H1 (cell line): ENCODE measurements around the gene CEP76. TPM values are rescaled to one million over a fixed set of nuclear protein-coding genes. Genes with fewer than 3 reads are reported as not detected.

Experiments used
- CTCF ChIA-PET: fragments of 300-600 bp; sonication (Branson Sonifier 250); formaldehyde crosslinking; loops from one replicate; lab custom pipeline; 2021; ENCODE audit not compliant: partially characterized antibody; lab: Charles Lee
- POLR2A ChIA-PET: fragments of 300-600 bp; sonication (Branson Sonifier 250); formaldehyde crosslinking; loops from one replicate; lab custom pipeline; 2021; ENCODE audit warnings: inconsistent platforms; ENCODE audit not compliant: partially characterized antibody; lab: Charles Lee
- DNase-seq, 2 experiments: peaks; one replicate each; pipeline versions ENCODE4 v3.0.0 to v3.0.0-alpha.2; 2010 to 2022; ENCODE audit warnings: low spot score in 2 of 2, low read depth in 1 of 2, mixed read lengths in 1 of 2
- FAIRE-seq: peaks from 2 replicates; lab custom pipeline; 2011; peaks lifted over from hg19 to GRCh38; lab: Jason Lieb, UNC
- H2AFZ ChIP-seq: 2 replicates; pipeline ENCODE4 v1.8.1; 2012; ENCODE audit warnings: low read length, inconsistent platforms
- H2AK5ac ChIP-seq: 2 replicates; pipeline ENCODE4 v1.6.1; 2013; ENCODE audit warnings: low read depth, low read length
- H2BK120ac ChIP-seq: replicated peaks from 2 replicates; pipeline ENCODE3; 2013; ENCODE audit warnings: low read depth, low read length, inconsistent platforms
- H2BK12ac ChIP-seq: 2 replicates; pipeline ENCODE4 v1.6.1; 2013; ENCODE audit warnings: low read depth, low read length
- H2BK15ac ChIP-seq: 2 replicates; pipeline ENCODE4 v1.6.1; 2013; ENCODE audit warnings: low read length
- H2BK20ac ChIP-seq: 2 replicates; pipeline ENCODE4 v1.6.1; 2013; ENCODE audit warnings: low read length
- H2BK5ac ChIP-seq: 2 replicates; pipeline ENCODE4 v1.6.1; 2013; ENCODE audit warnings: low read depth, low read length
- H3K14ac ChIP-seq: 2 replicates; pipeline ENCODE4 v1.6.1; 2013; ENCODE audit warnings: inconsistent platforms; ENCODE audit not compliant: insufficient read length
- H3K18ac ChIP-seq: 2 replicates; pipeline ENCODE4 v1.6.1; 2013; ENCODE audit warnings: low read length; ENCODE audit errors: extremely low read depth
- H3K23ac ChIP-seq: 2 replicates; pipeline ENCODE4 v1.6.1; 2013; ENCODE audit warnings: inconsistent platforms; ENCODE audit not compliant: insufficient read length
- H3K23me2 ChIP-seq: 2 replicates; pipeline ENCODE4 v1.6.1; 2013; ENCODE audit warnings: low read depth, low read length
- H3K27ac ChIP-seq: 2 replicates; pipeline ENCODE4 v1.6.1; 2011; ENCODE audit warnings: low read depth, low read length, inconsistent platforms
- H3K27me3 ChIP-seq, 4 experiments: replicated peaks in 1 of 4; 1 replicate in 1 of 4; 2 replicates in 3 of 4; pipeline versions ENCODE4 v1.6.1 to v1.8.1; 2011 to 2013; ENCODE audit warnings: low read length in 3 of 4, mild to moderate bottlenecking in 3 of 4, inconsistent platforms in 2 of 4, mixed read lengths in 2 of 4, moderate library complexity in 1 of 4; ENCODE audit not compliant: control insufficient read depth in 3 of 4, insufficient read depth in 3 of 4; ENCODE audit errors: extremely low read depth in 1 of 4
- H3K36me3 ChIP-seq, 4 experiments: 2 replicates each; pipeline versions ENCODE4 v1.6.1 to v1.8.1; 2011 to 2013; ENCODE audit warnings: mild to moderate bottlenecking in 4 of 4, low read length in 3 of 4, moderate library complexity in 2 of 4, control low read depth in 1 of 4, inconsistent platforms in 1 of 4; ENCODE audit not compliant: insufficient read depth in 4 of 4, control insufficient read depth in 2 of 4
- H3K4ac ChIP-seq: replicated peaks from 2 replicates; pipeline ENCODE3; 2013; ENCODE audit warnings: low read length, low read depth, mixed read lengths, inconsistent platforms; ENCODE audit not compliant: insufficient read length
- H3K4me1 ChIP-seq, 4 experiments: replicated peaks in 1 of 4; 1 replicate in 1 of 4; 2 replicates in 3 of 4; pipeline versions ENCODE4 v1.6.1 to v1.8.1; 2011 to 2013; ENCODE audit warnings: low read length in 3 of 4, inconsistent platforms in 2 of 4, mixed read lengths in 1 of 4; ENCODE audit not compliant: insufficient read depth in 4 of 4, control insufficient read depth in 3 of 4
- H3K4me2 ChIP-seq, 2 experiments: 2 replicates each; pipeline versions ENCODE4 v1.6.1 to v1.8.1; 2011 to 2013; ENCODE audit warnings: low read depth in 2 of 2, low read length in 2 of 2, control low read depth in 1 of 2, inconsistent platforms in 1 of 2, mild to moderate bottlenecking in 1 of 2; ENCODE audit not compliant: insufficient read depth in 1 of 2
- H3K4me3 ChIP-seq, 4 experiments: fragments of 200-600, 300-600 bp in 1 of 4; sonication (generic), shearing (Covaris generic), sonication (Bioruptor Twin) in 1 of 4; 2 replicates each; pipeline versions ENCODE4 v1.5.1 to v1.8.1; 2011 to 2016; ENCODE audit warnings: low read length in 4 of 4, low read depth in 3 of 4, control low read depth in 2 of 4, inconsistent platforms in 2 of 4, mild to moderate bottlenecking in 2 of 4, mixed read lengths in 1 of 4, moderate library complexity in 1 of 4; ENCODE audit not compliant: insufficient read depth in 2 of 4; ENCODE audit errors: extremely low read depth in 1 of 4
- H3K56ac ChIP-seq: replicated peaks from 2 replicates; pipeline ENCODE3; 2013; ENCODE audit warnings: low read depth, mild to moderate bottlenecking, mixed read lengths, low read length, inconsistent platforms; ENCODE audit not compliant: insufficient read length
- H3K79me1 ChIP-seq: 2 replicates; pipeline ENCODE4 v1.6.1; 2013; ENCODE audit warnings: low read depth, low read length, control low read depth
- H3K79me2 ChIP-seq, 2 experiments: 2 replicates each; pipeline versions ENCODE4 v1.6.1 to v1.8.1; 2012 to 2013; ENCODE audit warnings: low read length in 2 of 2, mild to moderate bottlenecking in 2 of 2, inconsistent platforms in 1 of 2; ENCODE audit not compliant: insufficient read depth in 2 of 2, control insufficient read depth in 1 of 2
- H3K9ac ChIP-seq, 4 experiments: replicated peaks in 1 of 4; 1 replicate in 1 of 4; 2 replicates in 3 of 4; pipeline versions ENCODE4 v1.6.1 to v1.8.1; 2011 to 2013; ENCODE audit warnings: low read depth in 3 of 4, low read length in 3 of 4, control low read depth in 2 of 4, mild to moderate bottlenecking in 2 of 4, moderate library complexity in 2 of 4, inconsistent platforms in 1 of 4; ENCODE audit errors: extremely low read depth in 1 of 4
- H3K9me3 ChIP-seq, 2 experiments: 2 replicates each; pipeline versions ENCODE4 v1.6.1 to v1.8.1; 2012 to 2013; ENCODE audit warnings: mild to moderate bottlenecking in 2 of 2, moderate library complexity in 2 of 2, control low read depth in 1 of 2, inconsistent platforms in 1 of 2, low read depth in 1 of 2, low read length in 1 of 2, mixed read lengths in 1 of 2; ENCODE audit not compliant: insufficient read depth in 2 of 2
- H4K20me1 ChIP-seq, 2 experiments: replicated peaks in 1 of 2; 2 replicates each; pipeline versions ENCODE3 to v1.8.1; 2011 to 2013; ENCODE audit warnings: inconsistent platforms in 2 of 2, low read length in 2 of 2, mild to moderate bottlenecking in 1 of 2; ENCODE audit not compliant: insufficient read depth in 2 of 2, control insufficient read depth in 1 of 2
- H4K5ac ChIP-seq: 2 replicates; pipeline ENCODE4 v1.6.1; 2013; ENCODE audit warnings: low read length, low read depth, mixed read lengths, inconsistent platforms; ENCODE audit not compliant: insufficient read length
- H4K8ac ChIP-seq: 2 replicates; pipeline ENCODE4 v1.8.0; 2013; ENCODE audit warnings: mild to moderate bottlenecking, moderate library complexity, low read length, inconsistent platforms; ENCODE audit not compliant: insufficient read depth; ENCODE audit errors: extremely low read depth
- H4K91ac ChIP-seq: replicated peaks from 2 replicates; pipeline ENCODE3; 2013; ENCODE audit warnings: low read length, mixed read lengths, inconsistent platforms; ENCODE audit not compliant: insufficient read length
- ATF3 ChIP-seq: IDR thresholded peaks from 2 replicates; pipeline ENCODE4 v1.6.1; 2011; ENCODE audit warnings: low read depth, mild to moderate bottlenecking, low read length; ENCODE audit not compliant: insufficient read depth
- BACH1 ChIP-seq: IDR thresholded peaks from 2 replicates; pipeline ENCODE4 v1.6.1; 2012; ENCODE audit warnings: low read length, improper control_type of control experiment
- CHD1 ChIP-seq: IDR thresholded peaks from 2 replicates; pipeline ENCODE4 v1.6.1; 2012; ENCODE audit warnings: low read depth, low read length, improper control_type of control experiment
- GABPA ChIP-seq: IDR thresholded peaks from 2 replicates; pipeline ENCODE4 v1.6.1; 2011; ENCODE audit warnings: mild to moderate bottlenecking, low read length, moderate library complexity, borderline replicate concordance; ENCODE audit not compliant: insufficient read depth
- MAFK ChIP-seq: IDR thresholded peaks from 2 replicates; pipeline ENCODE4 v1.6.1; 2012; ENCODE audit warnings: low read depth, mild to moderate bottlenecking, improper control_type of control experiment, low read length
- POU5F1 ChIP-seq: IDR thresholded peaks from 2 replicates; pipeline ENCODE4 v1.6.1; 2011; ENCODE audit warnings: low read depth, mild to moderate bottlenecking, low read length, moderate library complexity
- SP4 ChIP-seq: IDR thresholded peaks from 2 replicates; pipeline ENCODE4 v1.6.1; 2012; ENCODE audit warnings: low read length, inconsistent platforms
- SRF ChIP-seq: IDR thresholded peaks from 2 replicates; pipeline ENCODE4 v1.6.1; 2011; ENCODE audit warnings: mild to moderate bottlenecking, low read depth, low read length, moderate library complexity
- TAF1 ChIP-seq: IDR thresholded peaks from 2 replicates; pipeline ENCODE4 v1.6.1; 2011; ENCODE audit warnings: mild to moderate bottlenecking, low read depth, low read length
- USF2 ChIP-seq: IDR thresholded peaks from 2 replicates; pipeline ENCODE4 v1.6.1; 2011; ENCODE audit warnings: low read length, improper control_type of control experiment
- WGBS, 2 experiments: shearing (Covaris generic) in 1 of 2; methylation state at CpG; one replicate each; pipeline versions ENCODE4 v1.1.6 to v1.1.7; 2013 to 2015; ENCODE audit warnings: low lambda C conversion rate in 2 of 2, mixed read lengths in 2 of 2, inconsistent platforms in 1 of 2, low coverage in 1 of 2, missing lambda C conversion rate in 1 of 2; ENCODE audit not compliant: insufficient replicate concordance in 2 of 2, insufficient coverage in 1 of 2, insufficient read length in 1 of 2; ENCODE audit errors: extremely low coverage in 1 of 2, missing lambda C conversion rate in 1 of 2; 5-methylcytosine and 5-hydroxymethylcytosine counted together
- polyA plus RNA-seq, 7 experiments: library from polyadenylated mRNA; depleted of rRNA in 3 of 7; stranded (reverse) in 5 of 7; unstranded in 2 of 7; fragments of >200 nt in 5 of 7; fragments of 200-250 nt in 2 of 7; gene quantifications; 1 replicate in 5 of 7; 2 replicates in 1 of 7; 4 replicates in 1 of 7; pipeline versions ENCODE4 v1.2.1 to v1.2.3, GENCODE V29; 2011 to 2013; ENCODE audit warnings: missing spikeins in 2 of 7, mixed read lengths in 2 of 7
- total RNA-seq: library from RNA; stranded (reverse); fragmentation: NEBNext Ultra II Directional; extraction: Animal tissue kit (Norgen Biotek cat#: 25700); gene quantifications from 2 replicates; pipeline ENCODE4 v1.2.1, GENCODE V29; 2021

CEP76 gene
- total and polyA plus RNA-seq, 2 of the 8 experiments (the other 6 are each of a cell fraction or from before 2014, with no cell fraction given): 9.0 to 18.1 TPM

- H2BK20ac ChIP-seq: no peak overlapping the region
- peaks cover 4 to 30% (median 13%) of the 10 kb centered on the region in 4 experiments; a peak in 7 of 8 replicates for H3K36me3 ChIP-seq
- CTCF ChIA-PET: no interaction called here
- no peak overlapping the region for H2AFZ ChIP-seq
- POLR2A ChIA-PET: interaction anchor here (1.5 kb wide), 1 partner anchor 13 kb away, joined by 4 read pairs; no protein-coding TSS in a partner anchor
- DNase-seq (no peak), FAIRE-seq (no peak)
- H3K27me3 ChIP-seq: no peaks in the 10 kb centered on the region
- H3K4me2 ChIP-seq: no peak overlapping the region
- no peak overlapping the region for H3K4ac ChIP-seq
- H3K4me3 ChIP-seq: no peak overlapping the region
- H3K23ac ChIP-seq: no peak overlapping the region
- no peaks in the 10 kb centered on the region for H3K9me3 ChIP-seq
- no peak overlapping the region for H2BK15ac ChIP-seq
- no peak overlapping the region for H2AK5ac ChIP-seq
- no peaks in the 10 kb centered on the region for H3K79me2 ChIP-seq
- H4K5ac ChIP-seq: no peak overlapping the region
- H2BK12ac ChIP-seq: no peak overlapping the region
- WGBS, 2 experiments: 90% methylated on average over 8 of the region's 8 CpGs; no CpG with 5 or more reads in 1 of the 2 experiments
- no peak overlapping the region for H3K9ac ChIP-seq
- H2BK5ac ChIP-seq: no peak overlapping the region
- H3K56ac ChIP-seq: no peak overlapping the region
- H4K8ac ChIP-seq: no peak overlapping the region
- H3K79me1 ChIP-seq: no peaks in the 10 kb centered on the region
- no peak overlapping the region for H3K18ac ChIP-seq
- H3K14ac ChIP-seq: no peak overlapping the region
- H3K27ac ChIP-seq: no peak overlapping the region
- no peaks in the 10 kb centered on the region; the same call in 1 of the 2 replicates for H3K23me2 ChIP-seq
- H4K20me1 ChIP-seq: peaks cover 0 to 2% of the 10 kb centered on the region in 2 experiments
- no peak overlapping the region for H4K91ac ChIP-seq
- H2BK120ac ChIP-seq: no peak overlapping the region
- H3K4me1 ChIP-seq: no peaks in the 10 kb centered on the region
- TF ChIP-seq BACH1 (no peak), SRF (no peak), MAFK (no peak), CHD1 (no peak), GABPA (no peak), SP4 (no peak), TAF1 (no peak), ATF3 (no peak), POU5F1 (no peak), USF2 (no peak)
Measured at GRCh38 chr18:12679183-12679786, 23.2 kb downstream of the CEP76 start.
